SK-N-SH treated with all-trans-retinoic acid at 6 μM for 48 hours (cell line): Measurements from ENCODE around the gene SERPINE2.
"Not testable (repeated sequence)": the region's sequence is repeated elsewhere in the genome, so short reads cannot be mapped to it uniquely, and the experiment has no call there.

ENCODE experiments used
- ATAC-seq: fragments of 200-7000 bp; cut with Tn5 transposase; 3 replicates; pipeline ENCODE4 v1.9.1; 2020; ENCODE audit warnings: mild to moderate bottlenecking, moderate library complexity
- ARNTL ChIP-seq: fragments of 450-650 bp; formaldehyde crosslinking; IDR thresholded peaks from 2 replicates; pipeline ENCODE4 v1.5.0; 2020; ENCODE audit warnings: low read depth, mild to moderate bottlenecking, moderate library complexity, borderline replicate concordance
- BACH2 ChIP-seq: fragments of 250-450 bp; sonication (Bioruptor Pico); IDR thresholded peaks from 2 replicates; pipeline ENCODE4 v1.9.0; 2021; ENCODE audit warnings: mild to moderate bottlenecking, borderline replicate concordance
- CREB5 ChIP-seq: fragments of 250-450 bp; sonication (Bioruptor Pico); IDR thresholded peaks from 2 replicates; pipeline ENCODE4 v1.5.1; 2020; ENCODE audit warnings: low read depth, mild to moderate bottlenecking, moderate library complexity
- CSDC2 ChIP-seq: fragments of 250-450 bp; sonication (Bioruptor Pico); IDR thresholded peaks from 2 replicates; pipeline ENCODE4 v1.5.0; 2020; ENCODE audit warnings: mild to moderate bottlenecking, moderate library complexity
- ESRRG ChIP-seq: fragments of 250-450 bp; sonication (Bioruptor Pico); IDR thresholded peaks from 2 replicates; pipeline ENCODE4 v1.6.1; 2021; ENCODE audit warnings: mild to moderate bottlenecking
- ISL1 ChIP-seq: fragments of 250-450 bp; sonication (Bioruptor Pico); IDR thresholded peaks from 2 replicates; pipeline ENCODE4 v2.1.2; 2022; ENCODE audit warnings: mild to moderate bottlenecking, moderate library complexity
- OSR1 ChIP-seq: fragments of 250-450 bp; sonication (Bioruptor Pico); IDR thresholded peaks from 2 replicates; pipeline ENCODE4 v1.8.0; 2022; ENCODE audit warnings: moderate library complexity, mild to moderate bottlenecking, inconsistent platforms
- PPARA ChIP-seq: fragments of 250-450 bp; sonication (Bioruptor Pico); IDR thresholded peaks from 2 replicates; pipeline ENCODE4 v1.5.0; 2020; ENCODE audit warnings: mild to moderate bottlenecking, borderline replicate concordance
- RARB ChIP-seq: fragments of 250-450 bp; sonication (Bioruptor Pico); IDR thresholded peaks from 2 replicates; pipeline ENCODE4 v1.8.0; 2021; ENCODE audit warnings: mild to moderate bottlenecking, moderate library complexity
- SNAI2 ChIP-seq: fragments of 250-450 bp; sonication (Bioruptor Pico); IDR thresholded peaks from 2 replicates; pipeline ENCODE4 v1.5.0; 2020; ENCODE audit warnings: mild to moderate bottlenecking, moderate library complexity
- TCF4 ChIP-seq: fragments of 250-450 bp; sonication (Bioruptor Pico); IDR thresholded peaks from 2 replicates; pipeline ENCODE4 v1.8.0; 2021; ENCODE audit warnings: mild to moderate bottlenecking, moderate library complexity, borderline replicate concordance
- TOX ChIP-seq: fragments of 250-450 bp; sonication (Bioruptor Pico); IDR thresholded peaks from 2 replicates; pipeline ENCODE4 v1.8.0; 2021; ENCODE audit warnings: mild to moderate bottlenecking, moderate library complexity, borderline replicate concordance
- TSHZ2 ChIP-seq: fragments of 250-450 bp; sonication (Bioruptor Pico); IDR thresholded peaks from 2 replicates; pipeline ENCODE4 v1.5.0; 2020; ENCODE audit warnings: mild to moderate bottlenecking, moderate library complexity
- ZFP30 ChIP-seq: fragments of 450-650 bp; formaldehyde crosslinking; IDR thresholded peaks from 2 replicates; pipeline ENCODE4 v1.5.0; 2022; ENCODE audit warnings: mild to moderate bottlenecking, moderate library complexity
- ZNF565 ChIP-seq: fragments of 450-650 bp; formaldehyde crosslinking; conservative IDR thresholded peaks from 2 replicates; pipeline ENCODE4 v1.5.0; 2020; ENCODE audit warnings: low read depth, mild to moderate bottlenecking, moderate library complexity
- ZNF70 ChIP-seq: fragments of 450-650 bp; formaldehyde crosslinking; IDR thresholded peaks from 2 replicates; pipeline ENCODE4 v1.5.0; 2020; ENCODE audit warnings: mild to moderate bottlenecking, moderate library complexity
- ZNF8 ChIP-seq: fragments of 450-650 bp; formaldehyde crosslinking; IDR thresholded peaks from 2 replicates; pipeline ENCODE4 v1.5.0; 2020; ENCODE audit warnings: mild to moderate bottlenecking, moderate library complexity
- TF ChIP-seq, protein P1 (sequence below): fragments of 250-450 bp; sonication (Bioruptor Pico); IDR thresholded peaks from 2 replicates; pipeline ENCODE4 v1.8.0; 2020; ENCODE audit warnings: mild to moderate bottlenecking, moderate library complexity, borderline replicate concordance
- TF ChIP-seq, protein P2 (sequence below): fragments of 250-450 bp; sonication (Bioruptor Pico); IDR thresholded peaks from 2 replicates; pipeline ENCODE4 v1.5.1; 2021; ENCODE audit warnings: mild to moderate bottlenecking, moderate library complexity
- TF ChIP-seq, protein P3 (sequence below): fragments of 250-450 bp; sonication (Bioruptor Pico); IDR thresholded peaks from 2 replicates; pipeline ENCODE4 v1.8.0; 2021; ENCODE audit warnings: low read depth, mild to moderate bottlenecking, moderate library complexity, borderline replicate concordance

Gene SERPINE2

DNA sequence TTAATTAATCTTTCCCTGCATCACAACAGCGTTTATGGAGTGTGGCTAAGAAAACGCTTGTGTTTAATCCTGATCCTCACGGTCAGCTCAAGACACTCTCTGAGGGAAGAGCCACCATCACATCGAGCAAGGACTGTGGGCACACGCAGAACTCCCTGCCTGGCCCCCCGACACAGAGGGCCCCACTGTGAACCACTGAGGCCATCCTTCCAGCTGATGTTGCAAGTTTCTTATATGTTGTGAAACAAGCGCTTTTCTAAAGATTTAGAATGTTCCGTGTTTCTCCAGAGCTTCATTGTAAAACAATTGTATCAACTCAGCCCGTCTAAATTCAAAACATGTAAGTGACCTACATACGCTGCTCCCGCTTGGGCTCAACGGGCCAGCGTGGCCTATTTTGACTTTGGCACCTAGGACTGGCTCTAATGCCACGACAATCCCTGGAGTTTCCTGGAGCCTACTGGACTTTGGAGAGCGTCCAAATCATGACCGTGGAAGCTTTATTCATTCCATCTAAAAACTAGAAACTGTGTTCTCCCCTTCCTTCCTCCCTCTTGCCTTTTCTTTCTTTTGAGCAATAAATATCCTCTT lies 34.9 kb downstream of the SERPINE2 start:
- no peak for ATAC-seq
- TF ChIP-seq OSR1 (CRISPR knock-in tag): no peak
- TF ChIP-seq PPARA (CRISPR knock-in tag): no peak
- TF ChIP-seq BACH2 (CRISPR knock-in tag): no peak
- no peak for TF ChIP-seq TOX
- no peak for TF ChIP-seq ESRRG (CRISPR knock-in tag)
- no peak for TF ChIP-seq TSHZ2 (CRISPR knock-in tag)

GRCh38 chr2:224000662-224001061 lies 38.4 kb downstream of the SERPINE2 start:
- not testable (repeated sequence) for ATAC-seq

GRCh38 chr2:223999862-224000261 lies 39.2 kb downstream of the SERPINE2 start:
- TF ChIP-seq, protein P1, sequence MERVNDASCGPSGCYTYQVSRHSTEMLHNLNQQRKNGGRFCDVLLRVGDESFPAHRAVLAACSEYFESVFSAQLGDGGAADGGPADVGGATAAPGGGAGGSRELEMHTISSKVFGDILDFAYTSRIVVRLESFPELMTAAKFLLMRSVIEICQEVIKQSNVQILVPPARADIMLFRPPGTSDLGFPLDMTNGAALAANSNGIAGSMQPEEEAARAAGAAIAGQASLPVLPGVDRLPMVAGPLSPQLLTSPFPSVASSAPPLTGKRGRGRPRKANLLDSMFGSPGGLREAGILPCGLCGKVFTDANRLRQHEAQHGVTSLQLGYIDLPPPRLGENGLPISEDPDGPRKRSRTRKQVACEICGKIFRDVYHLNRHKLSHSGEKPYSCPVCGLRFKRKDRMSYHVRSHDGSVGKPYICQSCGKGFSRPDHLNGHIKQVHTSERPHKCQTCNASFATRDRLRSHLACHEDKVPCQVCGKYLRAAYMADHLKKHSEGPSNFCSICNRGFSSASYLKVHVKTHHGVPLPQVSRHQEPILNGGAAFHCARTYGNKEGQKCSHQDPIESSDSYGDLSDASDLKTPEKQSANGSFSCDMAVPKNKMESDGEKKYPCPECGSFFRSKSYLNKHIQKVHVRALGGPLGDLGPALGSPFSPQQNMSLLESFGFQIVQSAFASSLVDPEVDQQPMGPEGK (CRISPR knock-in tag): no peak
- TF ChIP-seq TCF4 (CRISPR knock-in tag) (no peak), CSDC2 (CRISPR knock-in tag) (no peak), ZNF70 (CRISPR knock-in tag) (no peak), ESRRG (CRISPR knock-in tag) (no peak), ARNTL (CRISPR knock-in tag) (no peak), ZNF8 (CRISPR knock-in tag) (no peak), ZNF565 (CRISPR knock-in tag) (no peak), CREB5 (no peak), ZFP30 (CRISPR knock-in tag) (no peak), ISL1 (CRISPR knock-in tag) (no peak), SNAI2 (CRISPR knock-in tag) (no peak), PPARA (CRISPR knock-in tag) (no peak), BACH2 (CRISPR knock-in tag) (no peak)
- TF ChIP-seq, protein P2, sequence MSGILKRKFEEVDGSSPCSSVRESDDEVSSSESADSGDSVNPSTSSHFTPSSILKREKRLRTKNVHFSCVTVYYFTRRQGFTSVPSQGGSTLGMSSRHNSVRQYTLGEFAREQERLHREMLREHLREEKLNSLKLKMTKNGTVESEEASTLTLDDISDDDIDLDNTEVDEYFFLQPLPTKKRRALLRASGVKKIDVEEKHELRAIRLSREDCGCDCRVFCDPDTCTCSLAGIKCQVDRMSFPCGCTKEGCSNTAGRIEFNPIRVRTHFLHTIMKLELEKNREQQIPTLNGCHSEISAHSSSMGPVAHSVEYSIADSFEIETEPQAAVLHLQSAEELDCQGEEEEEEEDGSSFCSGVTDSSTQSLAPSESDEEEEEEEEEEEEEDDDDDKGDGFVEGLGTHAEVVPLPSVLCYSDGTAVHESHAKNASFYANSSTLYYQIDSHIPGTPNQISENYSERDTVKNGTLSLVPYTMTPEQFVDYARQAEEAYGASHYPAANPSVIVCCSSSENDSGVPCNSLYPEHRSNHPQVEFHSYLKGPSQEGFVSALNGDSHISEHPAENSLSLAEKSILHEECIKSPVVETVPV: no peak
- TF ChIP-seq, protein P3, sequence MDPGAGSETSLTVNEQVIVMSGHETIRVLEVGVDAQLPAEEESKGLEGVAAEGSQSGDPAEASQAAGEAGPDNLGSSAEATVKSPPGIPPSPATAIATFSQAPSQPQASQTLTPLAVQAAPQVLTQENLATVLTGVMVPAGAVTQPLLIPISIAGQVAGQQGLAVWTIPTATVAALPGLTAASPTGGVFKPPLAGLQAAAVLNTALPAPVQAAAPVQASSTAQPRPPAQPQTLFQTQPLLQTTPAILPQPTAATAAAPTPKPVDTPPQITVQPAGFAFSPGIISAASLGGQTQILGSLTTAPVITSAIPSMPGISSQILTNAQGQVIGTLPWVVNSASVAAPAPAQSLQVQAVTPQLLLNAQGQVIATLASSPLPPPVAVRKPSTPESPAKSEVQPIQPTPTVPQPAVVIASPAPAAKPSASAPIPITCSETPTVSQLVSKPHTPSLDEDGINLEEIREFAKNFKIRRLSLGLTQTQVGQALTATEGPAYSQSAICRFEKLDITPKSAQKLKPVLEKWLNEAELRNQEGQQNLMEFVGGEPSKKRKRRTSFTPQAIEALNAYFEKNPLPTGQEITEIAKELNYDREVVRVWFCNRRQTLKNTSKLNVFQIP: no peak
- no peak for ATAC-seq

DNA sequence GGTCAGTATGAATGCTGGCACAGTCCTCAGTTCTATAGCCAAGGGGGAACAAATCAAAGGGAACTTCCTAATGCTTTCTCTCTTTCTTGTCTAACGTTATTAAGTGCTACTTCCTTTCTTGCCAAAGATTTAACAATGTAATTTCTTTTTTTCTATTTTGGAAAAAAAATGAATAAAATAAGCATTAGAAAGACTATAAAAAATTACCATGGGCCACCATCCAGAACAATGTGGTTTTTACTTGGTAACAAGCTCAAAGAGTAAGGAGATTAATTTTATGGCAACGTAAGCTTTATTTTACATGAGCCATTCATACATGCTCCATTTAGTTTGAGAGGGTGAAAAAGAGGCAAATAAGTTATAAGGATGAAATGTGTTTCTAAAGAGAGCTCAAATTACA lies 40.1 kb downstream of the SERPINE2 start:
- no peak for ATAC-seq
- TF ChIP-seq ARNTL (CRISPR knock-in tag): no peak
- TF ChIP-seq, protein P1 (CRISPR knock-in tag): no peak
- no peak for TF ChIP-seq ZNF70 (CRISPR knock-in tag)
- TF ChIP-seq TSHZ2 (CRISPR knock-in tag): no peak
- TF ChIP-seq, protein P2: no peak
- no peak for TF ChIP-seq RARB
